Measurements from ENCODE around the gene NEK8. TPM values are rescaled to one million over a fixed set of nuclear protein-coding genes. Genes with fewer than 3 reads are reported as not detected.

NEK8 gene
- total RNA-seq, 1 donor from 2014 or later, result 3.2 TPM

- no peak for DNase-seq (ENCODE audit: low spot score in 2 of 2)
- Histone ChIP-seq H3K4me1 (no peaks in the 10 kb centered on the region), H3K36me3 (peaks cover 79 to 95% of the 10 kb centered on the region in 2 donors), H3K9me3 (no peaks in the 10 kb centered on the region), H3K27ac (no peak overlapping the region), H3K4me3 (no peak overlapping the region), H3K27me3 (no peaks in the 10 kb centered on the region)
- intact Hi-C loops (cut with DNase I), result no loop called here
- no peak for TF ChIP-seq CTCF (IDR thresholded peaks at IDR 0.05)
Measured at GRCh38 chr17:28688481-28688880, 40.1 kb upstream of the NEK8 start.

GRCh38 chr17:28689011-28689410, 39.6 kb upstream of the NEK8 start:
- no peaks in the 10 kb centered on the region for H3K4me1 ChIP-seq
- no peaks in the 10 kb centered on the region for H3K9me3 ChIP-seq
- DNase-seq (ENCODE audit: low spot score in 2 of 2), result no peak
- no peak overlapping the region for H3K4me3 ChIP-seq
- H3K27me3 ChIP-seq, result no peaks in the 10 kb centered on the region
- H3K27ac ChIP-seq, result no peak overlapping the region
- TF ChIP-seq CTCF (IDR thresholded peaks at IDR 0.05), result no peak
- intact Hi-C loops (cut with DNase I), result no loop called here
- H3K36me3 ChIP-seq, result peaks cover 79 to 95% of the 10 kb centered on the region in 2 donors

- Histone ChIP-seq H3K4me1 (no peaks in the 10 kb centered on the region), H3K27ac (no peak overlapping the region), H3K36me3 (peaks cover 78 to 95% of the 10 kb centered on the region in 2 donors), H3K27me3 (no peaks in the 10 kb centered on the region), H3K9me3 (no peaks in the 10 kb centered on the region), H3K4me3 (no peak overlapping the region)
- no peak for DNase-seq (ENCODE audit: low spot score in 2 of 2)
- TF ChIP-seq CTCF (IDR thresholded peaks at IDR 0.05), result no peak
- intact Hi-C loops (cut with DNase I), result no loop called here
Measured at GRCh38 chr17:28693869-28694268, 34.7 kb upstream of the NEK8 start.

GRCh38 chr17:28698253-28698941, 30.2 kb upstream of the NEK8 start:
- peaks cover 96 to 100% of the 10 kb centered on the region in 2 donors for H3K36me3 ChIP-seq
- no peak overlapping the region for H3K27ac ChIP-seq
- intact Hi-C loops (cut with DNase I), result no loop called here
- no peak for DNase-seq (ENCODE audit: low spot score in 2 of 2)
- H3K27me3 ChIP-seq, result no peaks in the 10 kb centered on the region
- no peaks in the 10 kb centered on the region for H3K9me3 ChIP-seq
- no peaks in the 10 kb centered on the region for H3K4me1 ChIP-seq
- H3K4me3 ChIP-seq, result no peak overlapping the region
- no peak for TF ChIP-seq CTCF (IDR thresholded peaks at IDR 0.05)

- H3K9me3 ChIP-seq, result no peaks in the 10 kb centered on the region
- intact Hi-C loops (cut with DNase I), result no loop called here
- H3K27me3 ChIP-seq, result no peaks in the 10 kb centered on the region
- no peak for DNase-seq (ENCODE audit: low spot score in 2 of 2)
- no peak overlapping the region for H3K27ac ChIP-seq
- H3K4me3 ChIP-seq, result no peak overlapping the region
- H3K36me3 ChIP-seq, result peaks cover 82 to 93% of the 10 kb centered on the region in 2 donors
- no peak for TF ChIP-seq CTCF (IDR thresholded peaks at IDR 0.05)
- H3K4me1 ChIP-seq, result no peaks in the 10 kb centered on the region
Measured at GRCh38 chr17:28700278-28700677, 28.3 kb upstream of the NEK8 start.

Measured in ascending aorta (tissue), 2 donors.